ENCODE results near the gene CELSR1. TPM values are rescaled to one million over a fixed set of nuclear protein-coding genes. Genes with fewer than 3 reads are reported as not detected.

The CELSR1 gene
- total RNA-seq, 1 donor from 2014 or later = 27.9 TPM

DNA sequence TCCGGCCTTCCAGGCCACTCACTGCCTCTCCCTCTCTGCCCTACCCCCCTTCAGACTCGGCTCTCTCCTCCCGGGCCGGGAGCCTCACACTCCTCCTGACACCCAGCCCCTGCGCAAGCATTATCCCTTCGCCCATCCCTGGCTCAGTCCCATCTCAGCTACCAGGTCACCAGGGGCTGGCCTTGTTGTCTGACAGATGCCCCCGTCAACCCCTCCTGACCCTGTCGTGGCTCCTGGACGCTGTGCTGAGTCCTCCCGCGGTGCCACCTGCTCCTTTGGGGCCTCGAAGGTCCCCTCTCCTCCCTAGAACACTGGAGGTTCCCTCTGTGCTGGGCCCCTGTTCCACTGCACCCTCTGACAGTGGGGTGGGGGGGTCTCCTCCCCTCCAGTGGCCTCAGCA is 169.0 kb downstream of the CELSR1 start:
- H3K4me1 Mint-ChIP-seq (ENCODE audit: low read depth) = no peaks in the 10 kb centered on the region
- no peak for TF ChIP-seq CTCF (IDR thresholded peaks at IDR 0.05)
- no peak for DNase-seq (ENCODE audit: low spot score)
- peaks cover 8% of the 10 kb centered on the region for H3K36me3 Mint-ChIP-seq (ENCODE audit: low read depth)
- H3K9me3 Mint-ChIP-seq (ENCODE audit: low read depth) = no peaks in the 10 kb centered on the region
- H3K4me3 Mint-ChIP-seq (ENCODE audit: unreplicated experiment) = no peak overlapping the region
- H3K27ac Mint-ChIP-seq (ENCODE audit: unreplicated experiment) = no peak overlapping the region
- H3K27me3 Mint-ChIP-seq (ENCODE audit: low read depth) = no peaks in the 10 kb centered on the region

DNA sequence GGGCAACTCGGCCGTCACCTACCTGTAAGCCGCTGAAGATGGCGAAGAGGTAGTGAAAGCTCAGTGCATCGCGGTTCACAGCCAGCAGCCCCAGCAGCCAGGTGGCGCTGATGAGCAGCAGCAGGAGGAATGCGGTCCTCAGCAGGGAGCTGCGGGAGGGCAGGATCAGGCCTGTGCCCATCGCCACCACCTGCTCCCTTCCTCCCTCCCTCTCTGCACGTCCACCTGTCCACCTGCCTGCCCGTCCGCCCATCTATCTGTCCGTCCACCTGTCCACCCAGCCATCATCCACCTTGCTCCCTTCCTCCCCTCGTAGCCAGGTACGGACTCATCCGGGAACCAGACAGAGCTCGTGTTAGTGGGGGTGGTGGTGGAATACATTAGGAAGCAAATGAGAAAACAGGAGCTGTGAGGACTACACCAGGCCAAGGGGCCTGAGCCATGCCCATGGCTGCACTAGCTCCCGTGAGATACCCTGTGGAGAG is 169.7 kb downstream of the CELSR1 start:
- H3K4me3 Mint-ChIP-seq (ENCODE audit: unreplicated experiment) = no peak overlapping the region
- H3K27me3 Mint-ChIP-seq (ENCODE audit: low read depth) = no peaks in the 10 kb centered on the region
- H3K27ac Mint-ChIP-seq (ENCODE audit: unreplicated experiment) = no peak overlapping the region
- H3K9me3 Mint-ChIP-seq (ENCODE audit: low read depth) = no peaks in the 10 kb centered on the region
- DNase-seq (ENCODE audit: low spot score) = no peak
- peak; percentile 93 for TF ChIP-seq CTCF (IDR thresholded peaks at IDR 0.05)
- H3K4me1 Mint-ChIP-seq (ENCODE audit: low read depth) = no peaks in the 10 kb centered on the region
- H3K36me3 Mint-ChIP-seq (ENCODE audit: low read depth) = peaks cover 7% of the 10 kb centered on the region

- no peak for TF ChIP-seq CTCF (IDR thresholded peaks at IDR 0.05)
- Mint-ChIP-seq H3K27ac (ENCODE audit: unreplicated experiment) (no peak overlapping the region), H3K9me3 (ENCODE audit: low read depth) (no peaks in the 10 kb centered on the region), H3K36me3 (ENCODE audit: low read depth) (peaks cover 3% of the 10 kb centered on the region), H3K4me3 (ENCODE audit: unreplicated experiment) (no peak overlapping the region), H3K4me1 (ENCODE audit: low read depth) (no peaks in the 10 kb centered on the region), H3K27me3 (ENCODE audit: low read depth) (no peaks in the 10 kb centered on the region)
- DNase-seq (ENCODE audit: low spot score) = no peak
Measured at GRCh38 chr22:46366801-46367706, 170.4 kb downstream of the CELSR1 start.

DNA sequence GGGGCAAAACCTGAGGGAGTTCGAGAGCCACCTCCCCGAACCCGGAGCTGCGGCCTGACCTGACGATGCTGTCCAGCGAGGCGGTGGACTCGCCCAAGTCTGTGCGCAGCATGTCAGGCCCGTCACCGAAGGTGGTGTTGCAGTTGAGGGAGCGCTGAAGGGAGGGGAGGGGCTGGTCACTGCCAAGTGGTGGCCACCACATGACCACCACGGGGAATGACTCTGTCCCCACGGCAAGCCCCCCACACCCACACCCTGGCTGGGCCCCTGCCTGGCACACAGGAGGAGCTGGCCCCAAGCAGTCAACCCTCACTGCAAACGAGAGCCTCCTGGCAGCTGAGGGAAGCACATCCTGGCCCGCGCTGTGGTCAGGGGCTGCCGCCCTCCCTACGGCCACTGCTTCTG is 171.1 kb downstream of the CELSR1 start:
- no peak overlapping the region for H3K27ac Mint-ChIP-seq (ENCODE audit: unreplicated experiment)
- H3K36me3 Mint-ChIP-seq (ENCODE audit: low read depth) = peaks cover 3% of the 10 kb centered on the region
- no peaks in the 10 kb centered on the region for H3K27me3 Mint-ChIP-seq (ENCODE audit: low read depth)
- no peaks in the 10 kb centered on the region for H3K9me3 Mint-ChIP-seq (ENCODE audit: low read depth)
- no peak for DNase-seq (ENCODE audit: low spot score)
- TF ChIP-seq CTCF (IDR thresholded peaks at IDR 0.05) = no peak
- H3K4me1 Mint-ChIP-seq (ENCODE audit: low read depth) = no peaks in the 10 kb centered on the region
- no peak overlapping the region for H3K4me3 Mint-ChIP-seq (ENCODE audit: unreplicated experiment)

- no peak for DNase-seq (ENCODE audit: low spot score)
- Mint-ChIP-seq H3K27me3 (ENCODE audit: low read depth) (no peaks in the 10 kb centered on the region), H3K9me3 (ENCODE audit: low read depth) (no peaks in the 10 kb centered on the region), H3K4me1 (ENCODE audit: low read depth) (no peaks in the 10 kb centered on the region), H3K36me3 (ENCODE audit: low read depth) (peaks cover 7% of the 10 kb centered on the region), H3K4me3 (ENCODE audit: unreplicated experiment) (no peak overlapping the region), H3K27ac (ENCODE audit: unreplicated experiment) (no peak overlapping the region)
- no peak for TF ChIP-seq CTCF (IDR thresholded peaks at IDR 0.05)
Measured at GRCh38 chr22:46365166-46365624, 172.2 kb downstream of the CELSR1 start.
